Measurements from ENCODE around the gene CDC42EP5. TPM values are rescaled to one million over a fixed set of nuclear protein-coding genes. Genes with fewer than 3 reads are reported as not detected.
"Not testable (repeated sequence)": the region's sequence is repeated elsewhere in the genome, so short reads cannot be mapped to it uniquely, and the experiment has no call there.

Gene CDC42EP5
- total RNA-seq, 1 experiment from 2014 or later: 25.1 TPM

DNA sequence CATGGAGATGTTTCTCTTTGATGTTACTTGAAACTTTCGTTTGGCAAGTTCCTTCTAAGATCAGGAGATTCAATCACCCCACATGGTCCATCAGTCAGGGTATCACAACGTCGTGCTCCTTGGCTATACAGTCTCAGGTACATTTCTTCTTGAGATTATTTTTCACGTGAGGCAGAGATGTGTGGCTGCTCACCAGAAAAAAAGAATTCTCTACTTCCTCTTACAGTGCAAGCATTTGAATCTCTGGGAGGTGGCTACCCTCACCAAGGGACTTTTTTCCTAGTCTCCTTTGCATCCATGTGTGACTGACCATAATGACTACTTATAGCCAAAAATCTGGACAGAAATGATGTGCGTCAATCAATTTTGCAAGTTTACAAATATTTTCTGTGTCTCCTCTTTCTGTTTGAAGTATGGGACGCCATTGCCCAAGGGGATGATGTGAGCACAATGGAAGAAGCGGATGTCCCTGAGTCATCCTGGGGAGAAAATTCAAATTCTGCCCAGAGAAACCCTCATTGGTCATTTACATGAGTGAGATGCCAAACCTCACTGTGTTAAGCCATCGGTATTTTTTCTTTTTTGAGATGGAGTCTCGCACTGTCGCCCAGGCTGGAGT is 21.0 kb upstream of the CDC42EP5 start:
- ChIA-PET CTCF (no interaction called here), POLR2A (ENCODE audit: unreplicated experiment) (no interaction called here)
- intact Hi-C loops (cut with micrococcal nuclease; ENCODE audit: unreplicated experiment): no loop called here
- Histone ChIP-seq H3K27ac (no peak overlapping the region), H3K9me2 (ENCODE audit: insufficient read depth) (no peaks in the 10 kb centered on the region), H3K27me3 (ENCODE audit: insufficient read depth, low read depth) (peaks cover 95% of the 10 kb centered on the region), H3K9me3 (ENCODE audit: insufficient read depth, low read depth) (no peaks in the 10 kb centered on the region), H4K20me1 (ENCODE audit: insufficient read depth) (no peaks in the 10 kb centered on the region; the same call in 1 of the 2 replicates), H3K4me1 (replicated peaks; ENCODE audit: insufficient read depth) (no peaks in the 10 kb centered on the region), H3K79me2 (ENCODE audit: low read depth) (no peaks in the 10 kb centered on the region), H3K4me2 (no peak overlapping the region), H3K4me3 (no peak overlapping the region), H3F3A (ENCODE audit: insufficient read depth, low read depth) (no peaks in the 10 kb centered on the region), H2AFZ (no peak overlapping the region), H3K36me3 (ENCODE audit: low read depth) (no peaks in the 10 kb centered on the region)
- peak in 1 of 2 experiments; percentile 32 for DNase-seq
- TF ChIP-seq, protein P1, sequence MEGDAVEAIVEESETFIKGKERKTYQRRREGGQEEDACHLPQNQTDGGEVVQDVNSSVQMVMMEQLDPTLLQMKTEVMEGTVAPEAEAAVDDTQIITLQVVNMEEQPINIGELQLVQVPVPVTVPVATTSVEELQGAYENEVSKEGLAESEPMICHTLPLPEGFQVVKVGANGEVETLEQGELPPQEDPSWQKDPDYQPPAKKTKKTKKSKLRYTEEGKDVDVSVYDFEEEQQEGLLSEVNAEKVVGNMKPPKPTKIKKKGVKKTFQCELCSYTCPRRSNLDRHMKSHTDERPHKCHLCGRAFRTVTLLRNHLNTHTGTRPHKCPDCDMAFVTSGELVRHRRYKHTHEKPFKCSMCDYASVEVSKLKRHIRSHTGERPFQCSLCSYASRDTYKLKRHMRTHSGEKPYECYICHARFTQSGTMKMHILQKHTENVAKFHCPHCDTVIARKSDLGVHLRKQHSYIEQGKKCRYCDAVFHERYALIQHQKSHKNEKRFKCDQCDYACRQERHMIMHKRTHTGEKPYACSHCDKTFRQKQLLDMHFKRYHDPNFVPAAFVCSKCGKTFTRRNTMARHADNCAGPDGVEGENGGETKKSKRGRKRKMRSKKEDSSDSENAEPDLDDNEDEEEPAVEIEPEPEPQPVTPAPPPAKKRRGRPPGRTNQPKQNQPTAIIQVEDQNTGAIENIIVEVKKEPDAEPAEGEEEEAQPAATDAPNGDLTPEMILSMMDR (conservative IDR thresholded peaks at IDR 0.05): no peak
- no peak for TF ChIP-seq EZH2 (IDR thresholded peaks at IDR 0.05; ENCODE audit: low read depth)
- BruUV-seq (replicated peaks): no TSS peak

DNA sequence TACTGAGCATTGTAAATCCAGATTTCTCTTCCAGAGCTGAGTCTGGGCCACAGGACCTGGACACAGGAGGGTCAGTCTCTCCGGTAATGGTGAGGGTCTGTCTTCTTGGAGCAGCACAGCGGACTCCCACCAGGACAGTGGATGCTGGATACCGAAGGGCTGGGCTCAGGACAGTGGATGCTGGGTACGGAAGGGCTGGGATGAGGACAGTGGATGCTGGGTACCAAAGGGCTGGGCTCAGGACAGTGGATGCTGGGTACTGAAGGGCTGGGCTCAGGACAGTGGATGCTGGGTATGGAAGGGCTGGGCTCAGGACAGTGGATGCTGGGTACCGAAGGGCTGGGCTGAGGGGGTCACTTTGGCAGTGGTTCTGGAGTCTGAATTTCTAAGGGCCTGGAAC is 20.0 kb upstream of the CDC42EP5 start:
- H3K9me2 ChIP-seq (ENCODE audit: insufficient read depth); intact Hi-C loops (cut with micrococcal nuclease; ENCODE audit: unreplicated experiment); CTCF ChIA-PET; H2AFZ ChIP-seq; H3K36me3 ChIP-seq (ENCODE audit: low read depth); H3K4me3 ChIP-seq; H3F3A ChIP-seq (ENCODE audit: insufficient read depth, low read depth); H3K4me2 ChIP-seq; H3K9me3 ChIP-seq (ENCODE audit: insufficient read depth, low read depth); BruUV-seq (replicated peaks); H3K27ac ChIP-seq; H4K20me1 ChIP-seq (ENCODE audit: insufficient read depth); POLR2A ChIA-PET (ENCODE audit: unreplicated experiment); H3K4me1 ChIP-seq (replicated peaks; ENCODE audit: insufficient read depth); DNase-seq; H3K79me2 ChIP-seq (ENCODE audit: low read depth): not testable (repeated sequence)
- H3K27me3 ChIP-seq (ENCODE audit: insufficient read depth, low read depth): peaks cover 95% of the 10 kb centered on the region

DNA sequence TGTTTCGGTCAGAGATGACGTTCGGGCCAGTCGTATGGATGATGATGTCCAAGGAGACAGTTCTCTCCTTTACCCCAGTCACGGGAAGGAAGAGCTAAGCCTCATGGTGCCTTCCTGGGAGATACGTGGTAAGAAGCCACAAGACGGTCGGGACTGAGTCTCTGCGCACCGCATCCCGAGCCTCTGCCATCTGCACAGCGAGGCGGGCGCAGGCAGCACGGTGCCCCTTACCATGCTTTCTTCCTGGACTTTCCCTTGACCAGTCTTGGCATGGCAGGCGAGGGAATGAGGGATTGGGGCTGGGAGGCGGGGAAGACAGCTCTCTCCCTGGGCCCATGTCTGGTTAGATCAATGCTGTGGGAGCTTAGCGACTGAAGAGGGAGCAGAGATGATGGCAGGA is 19.5 kb upstream of the CDC42EP5 start:
- CTCF ChIA-PET: no interaction called here
- no peak overlapping the region for H3K4me2 ChIP-seq

More for the DNA sequence above, 19.5 kb upstream of the CDC42EP5 start:
- Histone ChIP-seq H3K4me3 (no peak overlapping the region), H3K4me1 (replicated peaks; ENCODE audit: insufficient read depth) (no peaks in the 10 kb centered on the region), H3K9me3 (ENCODE audit: insufficient read depth, low read depth) (no peaks in the 10 kb centered on the region), H3K79me2 (ENCODE audit: low read depth) (no peaks in the 10 kb centered on the region), H3K36me3 (ENCODE audit: low read depth) (no peaks in the 10 kb centered on the region), H3K27ac (no peak overlapping the region), H3F3A (ENCODE audit: insufficient read depth, low read depth) (no peaks in the 10 kb centered on the region), H2AFZ (no peak overlapping the region), H3K9me2 (ENCODE audit: insufficient read depth) (no peaks in the 10 kb centered on the region), H3K27me3 (ENCODE audit: insufficient read depth, low read depth) (peaks cover 95% of the 10 kb centered on the region), H4K20me1 (ENCODE audit: insufficient read depth) (no peaks in the 10 kb centered on the region; the same call in 1 of the 2 replicates)
- POLR2A ChIA-PET (ENCODE audit: unreplicated experiment): no interaction called here
- peak in 1 of 2 experiments; percentile 33 for DNase-seq
- intact Hi-C loops (cut with micrococcal nuclease; ENCODE audit: unreplicated experiment): no loop called here
- BruUV-seq (replicated peaks): no TSS peak
- TF ChIP-seq, protein P1 (conservative IDR thresholded peaks at IDR 0.05): no peak
- no peak for TF ChIP-seq EZH2 (IDR thresholded peaks at IDR 0.05; ENCODE audit: low read depth)

All from PC-9 (cell line).